Panc1 (cell line): ENCODE data around the gene CPM. TPM values are rescaled to one million over a fixed set of nuclear protein-coding genes. Genes with fewer than 3 reads are reported as not detected.

Source experiments
- ATAC-seq: fragments of 200-7000 bp; cut with Tn5 transposase; 2 replicates; pipeline ENCODE4 v1.9.1; 2020; ENCODE audit warnings: mild to moderate bottlenecking, moderate library complexity
- BruUV-seq: library from RNA; stranded (reverse); fragments of 400-500 nt; replicated peaks from 2 replicates; lab custom pipeline; 2021; lab: Mats Ljungman, UMichigan
- CTCF ChIA-PET: fragments of 300-600 bp; sonication (Branson Sonifier 250); formaldehyde crosslinking; loops from one replicate; lab custom pipeline; 2022; ENCODE audit warnings: antibody characterized with exemption; lab: Charles Lee
- POLR2A ChIA-PET: fragments of 300-600 bp; sonication (Branson Sonifier 250); formaldehyde crosslinking; loops from one replicate; lab custom pipeline; 2022; ENCODE audit warnings: antibody characterized with exemption; lab: Charles Lee
- DNase-seq: peaks from one replicate; pipeline ENCODE4 v3.0.0-alpha.2; 2010; ENCODE audit warnings: low read depth, low spot score
- H3K27ac ChIP-seq: 2 replicates; pipeline ENCODE4 v1.5.1; 2011; ENCODE audit warnings: mild to moderate bottlenecking, low read length, inconsistent platforms
- H3K27me3 ChIP-seq: fragments of 200-500 bp; sonication (Bioruptor generic); 2 replicates; pipeline ENCODE4 v1.6.0; 2014; ENCODE audit warnings: low read length, inconsistent platforms; ENCODE audit not compliant: control insufficient read depth, insufficient read depth
- H3K36me3 ChIP-seq: fragments of 200-500 bp; sonication (Bioruptor generic); 2 replicates; pipeline ENCODE4 v1.5.1; 2014; ENCODE audit warnings: inconsistent platforms, mild to moderate bottlenecking, low read length, moderate library complexity; ENCODE audit not compliant: control insufficient read depth, insufficient read depth
- H3K4me1 ChIP-seq: 2 replicates; pipeline ENCODE4 v1.5.1; 2011; ENCODE audit warnings: inconsistent platforms, mild to moderate bottlenecking, low read length, moderate library complexity; ENCODE audit not compliant: control insufficient read depth, insufficient read depth
- H3K4me3 ChIP-seq, 2 experiments: 2 replicates each; pipeline ENCODE4 v1.5.1; 2011 to 2012; ENCODE audit warnings: low read depth in 2 of 2, low read length in 2 of 2, mild to moderate bottlenecking in 2 of 2, inconsistent platforms in 1 of 2, moderate library complexity in 1 of 2
- H3K9me3 ChIP-seq: fragments of 200-500 bp; sonication (Bioruptor generic); 2 replicates; pipeline ENCODE4 v1.5.1; 2014; ENCODE audit warnings: low read depth, mild to moderate bottlenecking, inconsistent platforms, low read length, moderate library complexity; ENCODE audit not compliant: control insufficient read depth, insufficient read depth
- POLR2AphosphoS5 ChIP-seq: IDR thresholded peaks from 2 replicates; pipeline ENCODE4 v1.6.1; 2012; ENCODE audit warnings: mild to moderate bottlenecking, low read depth, low read length, moderate library complexity
- SIN3A ChIP-seq: IDR thresholded peaks from 2 replicates; pipeline ENCODE4 v1.6.1; 2012; ENCODE audit warnings: low read depth, mild to moderate bottlenecking, low read length, moderate library complexity, borderline replicate concordance; ENCODE audit not compliant: insufficient read depth
- TCF7L2 ChIP-seq: IDR thresholded peaks from 2 replicates; pipeline ENCODE4 v1.6.1; 2011; ENCODE audit warnings: mild to moderate bottlenecking, low read depth, low read length, inconsistent platforms
- in situ Hi-C: cut with HindIII; loops from 2 replicates; pipeline ENCODE4 v1.10.0; 2016; ENCODE audit warnings: low sequenced_read_pairs, low pct_unique_long_range_greater_than_20kb
- intact Hi-C: fragments of 100-400 bp; cut with micrococcal nuclease; formaldehyde crosslinking; loops from one replicate; pipeline ENCODE4 v1.10.0; 2022; ENCODE audit not compliant: unreplicated experiment
- total RNA-seq: library from RNA; stranded (reverse); gene quantifications from one replicate; pipeline ENCODE4 v1.2.1, GENCODE V29; 2021; ENCODE audit not compliant: unreplicated experiment
- TF ChIP-seq, protein P1 (sequence below), 2 experiments: IDR thresholded peaks; 2 replicates each; pipeline ENCODE4 v1.6.1; 2011 to 2012; ENCODE audit warnings: low read depth in 2 of 2, control low read depth in 1 of 2, low read length in 1 of 2, mild to moderate bottlenecking in 1 of 2, moderate library complexity in 1 of 2; ENCODE audit not compliant: insufficient read depth in 1 of 2
- TF ChIP-seq, protein P2 (sequence below): fragments of 450-650 bp; IDR thresholded peaks from 2 replicates; pipeline ENCODE4 v1.5.1; 2017; ENCODE audit warnings: mild to moderate bottlenecking

Gene CPM
- total RNA-seq, 1 experiment from 2014 or later: 11.2 TPM

DNA sequence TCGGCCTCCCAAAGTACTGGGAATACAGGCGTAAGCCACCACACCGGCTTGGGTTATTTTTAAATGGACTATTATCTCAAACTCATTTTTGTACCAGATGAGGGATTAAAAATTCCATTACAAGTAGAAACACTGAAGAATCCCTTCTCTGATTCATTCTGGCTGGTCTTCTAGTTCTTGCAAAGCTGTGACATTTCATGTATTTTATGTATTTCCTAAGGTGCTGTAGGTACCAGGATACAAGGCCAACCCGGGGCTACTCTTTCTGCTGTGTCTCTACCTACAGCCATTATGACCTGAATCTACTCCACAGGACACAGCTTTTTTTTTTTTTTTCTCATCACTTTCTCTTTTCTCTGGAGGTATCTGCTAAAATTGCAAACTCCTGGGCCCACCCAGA, 24.9 kb downstream of the CPM start:
- intact Hi-C loops: no loop called here
- no TSS peak for BruUV-seq
- no peak for DNase-seq
- H3K4me1 ChIP-seq: no peaks in the 10 kb centered on the region
- ChIA-PET CTCF (no interaction called here), POLR2A (no interaction called here)
- no peaks in the 10 kb centered on the region for H3K27me3 ChIP-seq
- H3K9me3 ChIP-seq: no peaks in the 10 kb centered on the region
- H3K27ac ChIP-seq: no peak overlapping the region
- in situ Hi-C loops: no loop called here
- no peak overlapping the region for H3K4me3 ChIP-seq
- H3K36me3 ChIP-seq: no peaks in the 10 kb centered on the region
- TF ChIP-seq POLR2AphosphoS5: no peak
- TF ChIP-seq, protein P1, sequence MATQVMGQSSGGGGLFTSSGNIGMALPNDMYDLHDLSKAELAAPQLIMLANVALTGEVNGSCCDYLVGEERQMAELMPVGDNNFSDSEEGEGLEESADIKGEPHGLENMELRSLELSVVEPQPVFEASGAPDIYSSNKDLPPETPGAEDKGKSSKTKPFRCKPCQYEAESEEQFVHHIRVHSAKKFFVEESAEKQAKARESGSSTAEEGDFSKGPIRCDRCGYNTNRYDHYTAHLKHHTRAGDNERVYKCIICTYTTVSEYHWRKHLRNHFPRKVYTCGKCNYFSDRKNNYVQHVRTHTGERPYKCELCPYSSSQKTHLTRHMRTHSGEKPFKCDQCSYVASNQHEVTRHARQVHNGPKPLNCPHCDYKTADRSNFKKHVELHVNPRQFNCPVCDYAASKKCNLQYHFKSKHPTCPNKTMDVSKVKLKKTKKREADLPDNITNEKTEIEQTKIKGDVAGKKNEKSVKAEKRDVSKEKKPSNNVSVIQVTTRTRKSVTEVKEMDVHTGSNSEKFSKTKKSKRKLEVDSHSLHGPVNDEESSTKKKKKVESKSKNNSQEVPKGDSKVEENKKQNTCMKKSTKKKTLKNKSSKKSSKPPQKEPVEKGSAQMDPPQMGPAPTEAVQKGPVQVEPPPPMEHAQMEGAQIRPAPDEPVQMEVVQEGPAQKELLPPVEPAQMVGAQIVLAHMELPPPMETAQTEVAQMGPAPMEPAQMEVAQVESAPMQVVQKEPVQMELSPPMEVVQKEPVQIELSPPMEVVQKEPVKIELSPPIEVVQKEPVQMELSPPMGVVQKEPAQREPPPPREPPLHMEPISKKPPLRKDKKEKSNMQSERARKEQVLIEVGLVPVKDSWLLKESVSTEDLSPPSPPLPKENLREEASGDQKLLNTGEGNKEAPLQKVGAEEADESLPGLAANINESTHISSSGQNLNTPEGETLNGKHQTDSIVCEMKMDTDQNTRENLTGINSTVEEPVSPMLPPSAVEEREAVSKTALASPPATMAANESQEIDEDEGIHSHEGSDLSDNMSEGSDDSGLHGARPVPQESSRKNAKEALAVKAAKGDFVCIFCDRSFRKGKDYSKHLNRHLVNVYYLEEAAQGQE (IDR thresholded peaks at IDR 0.05; ENCODE audit: insufficient read depth in 1 of 2, low read depth in 2 of 2, low read length in 1 of 2): no peak
- TF ChIP-seq, protein P2, sequence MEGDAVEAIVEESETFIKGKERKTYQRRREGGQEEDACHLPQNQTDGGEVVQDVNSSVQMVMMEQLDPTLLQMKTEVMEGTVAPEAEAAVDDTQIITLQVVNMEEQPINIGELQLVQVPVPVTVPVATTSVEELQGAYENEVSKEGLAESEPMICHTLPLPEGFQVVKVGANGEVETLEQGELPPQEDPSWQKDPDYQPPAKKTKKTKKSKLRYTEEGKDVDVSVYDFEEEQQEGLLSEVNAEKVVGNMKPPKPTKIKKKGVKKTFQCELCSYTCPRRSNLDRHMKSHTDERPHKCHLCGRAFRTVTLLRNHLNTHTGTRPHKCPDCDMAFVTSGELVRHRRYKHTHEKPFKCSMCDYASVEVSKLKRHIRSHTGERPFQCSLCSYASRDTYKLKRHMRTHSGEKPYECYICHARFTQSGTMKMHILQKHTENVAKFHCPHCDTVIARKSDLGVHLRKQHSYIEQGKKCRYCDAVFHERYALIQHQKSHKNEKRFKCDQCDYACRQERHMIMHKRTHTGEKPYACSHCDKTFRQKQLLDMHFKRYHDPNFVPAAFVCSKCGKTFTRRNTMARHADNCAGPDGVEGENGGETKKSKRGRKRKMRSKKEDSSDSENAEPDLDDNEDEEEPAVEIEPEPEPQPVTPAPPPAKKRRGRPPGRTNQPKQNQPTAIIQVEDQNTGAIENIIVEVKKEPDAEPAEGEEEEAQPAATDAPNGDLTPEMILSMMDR: no peak
- TF ChIP-seq SIN3A: no peak
- TF ChIP-seq TCF7L2: no peak
- no peak for ATAC-seq

DNA sequence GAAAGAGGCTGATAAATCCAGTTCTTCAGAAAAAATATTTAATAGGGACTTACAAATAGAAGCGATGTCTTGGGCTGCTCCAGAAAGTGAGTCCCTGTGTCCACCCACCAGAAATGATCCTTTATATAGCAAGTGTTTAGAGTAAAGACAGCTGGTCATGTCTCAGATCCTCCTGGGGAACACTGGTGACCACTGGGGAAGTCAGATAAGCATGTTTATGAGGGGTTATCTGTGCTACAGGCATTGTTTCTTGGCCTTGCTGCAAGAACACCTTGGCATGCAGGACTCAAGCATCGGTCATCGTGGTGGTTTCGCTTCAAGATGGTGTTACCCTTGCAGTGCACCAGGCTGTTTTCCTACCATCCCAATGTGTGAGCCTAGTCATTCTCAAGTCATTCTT, 27.2 kb downstream of the CPM start:
- Histone ChIP-seq H3K27ac (no peak overlapping the region), H3K36me3 (no peaks in the 10 kb centered on the region), H3K4me1 (no peaks in the 10 kb centered on the region), H3K4me3 (no peak overlapping the region), H3K9me3 (no peaks in the 10 kb centered on the region), H3K27me3 (no peaks in the 10 kb centered on the region)
- TF ChIP-seq, protein P1 (IDR thresholded peaks at IDR 0.05; ENCODE audit: insufficient read depth in 1 of 2, low read depth in 2 of 2, low read length in 1 of 2): no peak
- TF ChIP-seq SIN3A (no peak), TCF7L2 (no peak), POLR2AphosphoS5 (no peak)
- TF ChIP-seq, protein P2: no peak
- intact Hi-C loops: no loop called here
- ATAC-seq: no peak
- in situ Hi-C loops: no loop called here
- BruUV-seq: no TSS peak
- no peak for DNase-seq
- CTCF ChIA-PET: no interaction called here
- POLR2A ChIA-PET: no interaction called here
